Effector CD8-positive, alpha-beta T cell (primary cell): ENCODE results near the gene TNNI2.

Source experiments
- DNase-seq: peaks from one replicate; lab custom pipeline; 2025; lab: John Stamatoyannopoulos, UW

Gene TNNI2

DNA sequence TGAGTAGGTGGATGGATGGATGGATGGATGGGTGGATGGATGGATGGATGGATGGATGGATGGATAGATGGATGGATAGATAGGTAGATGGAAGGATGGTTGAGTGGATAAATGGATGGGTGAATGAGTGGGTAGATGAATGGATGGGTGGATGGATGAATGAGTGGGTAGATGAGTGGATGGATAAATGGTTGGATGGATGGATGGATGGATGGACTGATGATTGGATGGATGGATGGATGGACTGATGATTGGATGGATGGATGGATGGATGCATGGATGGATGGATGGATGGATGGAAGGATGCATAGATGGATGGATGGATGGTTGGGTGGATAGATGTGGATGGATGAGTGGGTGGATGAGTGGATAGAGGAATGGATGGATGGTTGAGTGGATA is 17.2 kb upstream of the TNNI2 start:
- no peak for DNase-seq

DNA sequence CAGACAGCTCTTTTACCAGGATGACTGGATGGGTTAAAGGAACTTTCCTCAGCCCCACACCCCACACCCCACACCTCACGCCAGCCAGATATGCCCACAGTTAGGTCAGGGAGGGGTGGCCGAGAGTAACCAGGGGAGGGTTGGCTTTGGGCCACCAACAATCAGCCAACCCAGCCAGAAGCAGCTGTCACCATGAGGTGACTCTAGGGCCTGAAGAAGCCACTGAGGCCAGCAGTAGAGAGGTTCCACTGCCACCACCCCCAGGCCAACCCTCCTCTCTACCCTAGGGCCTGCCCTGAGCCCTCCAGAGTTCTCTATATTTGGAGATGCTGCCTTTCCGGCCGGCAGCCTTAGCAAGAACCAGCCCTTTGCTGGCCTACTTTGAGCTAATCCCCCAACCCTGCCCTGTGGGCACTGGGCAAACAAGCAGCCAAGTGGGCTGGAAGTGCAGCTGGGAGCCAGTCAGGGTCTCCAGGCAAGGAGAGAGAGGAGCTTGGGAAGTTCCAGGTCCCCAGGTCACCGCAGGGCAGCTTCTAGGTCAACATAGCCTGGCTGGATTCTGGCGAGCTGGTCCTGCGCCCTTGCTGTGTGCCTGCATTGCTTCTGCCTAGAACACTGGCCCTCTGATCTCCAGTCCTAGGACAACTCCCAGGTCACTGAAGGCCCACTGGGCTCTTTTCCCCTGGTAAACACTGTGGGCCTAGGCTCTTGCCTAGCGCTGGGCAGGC is 16.0 kb upstream of the TNNI2 start:
- no peak for DNase-seq

DNA sequence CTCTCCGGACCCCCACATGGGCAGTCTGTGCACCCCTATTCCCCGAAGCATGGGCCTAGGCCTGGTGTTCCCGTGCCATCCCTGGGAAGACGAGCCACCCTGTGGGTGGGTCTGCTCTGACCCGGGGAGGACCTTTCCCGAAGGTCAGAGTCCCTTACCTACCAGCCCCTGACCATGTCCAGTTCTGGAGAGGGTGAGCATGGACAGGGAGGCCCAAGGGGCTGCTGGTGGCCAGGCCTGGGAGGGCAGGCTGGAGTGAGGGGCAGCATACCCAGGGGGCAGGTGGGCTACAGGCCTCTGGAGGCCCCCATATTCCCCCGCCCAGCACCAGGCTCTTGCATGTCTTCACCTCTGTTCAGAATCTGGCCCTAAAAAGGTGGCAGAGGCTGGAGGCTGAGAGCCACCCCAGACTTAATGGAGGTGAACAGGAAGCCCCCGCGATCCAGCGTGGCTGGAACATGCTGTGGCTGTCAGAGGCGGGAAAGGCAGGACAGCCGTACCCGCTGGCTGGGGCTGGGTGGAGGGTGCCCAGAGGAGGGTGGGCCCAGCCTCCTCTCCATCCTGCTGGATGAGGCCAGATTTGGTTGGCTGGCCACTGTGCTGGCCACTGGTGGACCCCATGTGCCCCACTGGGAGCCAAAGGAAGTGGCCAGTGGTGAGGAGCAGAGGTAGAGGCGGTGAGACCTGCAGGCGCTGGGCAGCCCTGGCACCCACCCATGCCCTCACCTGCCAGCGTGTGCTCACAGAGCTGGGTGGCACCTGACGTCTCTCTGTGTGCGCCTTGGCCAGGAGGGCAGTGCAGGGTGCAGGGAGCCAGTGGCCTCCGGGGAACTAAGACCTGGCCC is 15.2 kb upstream of the TNNI2 start:
- DNase-seq: no peak

DNA sequence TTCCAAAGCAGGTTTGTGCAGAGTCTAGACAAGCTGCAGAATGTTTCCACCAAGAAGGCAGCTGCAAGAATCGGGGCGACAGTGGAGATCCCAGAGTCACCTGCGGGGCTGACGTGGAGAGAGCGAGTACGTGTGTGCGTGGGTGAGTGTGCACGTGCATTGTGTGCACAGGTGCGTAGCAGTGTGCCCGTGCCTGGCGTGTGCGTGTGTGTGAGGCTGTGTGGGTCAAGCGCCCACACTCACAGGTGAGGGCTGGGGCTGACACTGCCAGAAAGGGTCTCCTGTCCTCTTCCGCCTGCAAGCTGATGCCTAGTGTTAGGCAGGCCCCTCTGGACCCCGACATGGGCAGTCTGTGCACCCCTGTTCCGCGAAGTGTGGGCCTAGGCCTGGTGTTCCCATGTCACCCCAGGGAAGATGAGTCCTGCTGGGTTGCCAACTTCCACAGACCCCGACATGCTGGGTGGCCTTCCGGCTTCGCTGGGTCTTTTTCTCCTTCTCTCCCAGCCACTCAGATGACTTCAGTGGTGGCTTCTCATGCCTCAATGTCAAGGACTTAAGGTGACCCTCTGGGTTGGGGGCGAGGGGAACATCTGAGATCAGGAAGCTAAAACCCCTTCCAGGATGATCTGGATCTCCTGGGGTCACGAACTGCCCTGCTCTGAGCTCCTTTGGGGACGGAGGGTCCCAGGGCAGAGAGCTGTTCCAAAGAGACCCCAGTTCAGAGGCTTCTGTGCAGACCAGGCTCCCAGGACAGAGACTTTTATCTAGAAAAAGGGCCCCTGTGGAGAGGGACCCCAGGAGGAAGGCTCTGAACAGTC is 14.4 kb upstream of the TNNI2 start:
- no peak for DNase-seq

DNA sequence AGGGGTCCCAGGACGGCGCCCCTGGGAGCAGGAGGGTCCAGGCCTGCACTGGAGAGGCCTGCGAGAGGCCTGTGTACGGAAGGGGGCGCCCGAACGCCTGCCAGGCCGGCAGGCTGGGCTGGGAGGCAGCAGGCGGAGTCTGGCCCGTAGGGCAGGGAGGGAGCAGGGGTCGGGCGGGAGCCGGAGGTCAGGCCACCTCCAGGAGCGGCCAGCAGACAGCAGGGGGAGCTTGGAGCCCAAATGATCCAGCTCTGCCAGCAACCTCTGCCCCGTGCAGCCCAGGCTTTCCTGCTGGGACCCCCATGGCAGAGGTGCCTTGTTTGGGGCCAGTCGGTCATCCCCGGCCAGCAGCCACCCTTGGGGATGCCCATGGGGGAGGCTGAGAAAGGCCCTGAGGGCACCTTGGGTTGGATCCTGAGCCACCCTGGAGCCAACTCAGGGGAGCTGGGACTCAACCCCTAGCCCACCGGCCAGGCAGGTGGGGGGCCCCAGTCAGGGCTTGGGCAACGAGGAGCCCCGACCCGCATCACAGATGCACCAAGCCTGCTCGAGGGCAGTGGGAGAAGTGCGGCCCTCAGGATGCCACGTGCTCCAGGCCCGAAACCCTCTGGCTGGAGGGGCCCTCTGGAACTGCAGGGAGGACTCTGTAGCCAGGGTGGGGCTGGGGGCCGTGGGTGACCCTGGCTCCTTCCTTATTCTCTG is 13.6 kb upstream of the TNNI2 start:
- no peak for DNase-seq

DNA sequence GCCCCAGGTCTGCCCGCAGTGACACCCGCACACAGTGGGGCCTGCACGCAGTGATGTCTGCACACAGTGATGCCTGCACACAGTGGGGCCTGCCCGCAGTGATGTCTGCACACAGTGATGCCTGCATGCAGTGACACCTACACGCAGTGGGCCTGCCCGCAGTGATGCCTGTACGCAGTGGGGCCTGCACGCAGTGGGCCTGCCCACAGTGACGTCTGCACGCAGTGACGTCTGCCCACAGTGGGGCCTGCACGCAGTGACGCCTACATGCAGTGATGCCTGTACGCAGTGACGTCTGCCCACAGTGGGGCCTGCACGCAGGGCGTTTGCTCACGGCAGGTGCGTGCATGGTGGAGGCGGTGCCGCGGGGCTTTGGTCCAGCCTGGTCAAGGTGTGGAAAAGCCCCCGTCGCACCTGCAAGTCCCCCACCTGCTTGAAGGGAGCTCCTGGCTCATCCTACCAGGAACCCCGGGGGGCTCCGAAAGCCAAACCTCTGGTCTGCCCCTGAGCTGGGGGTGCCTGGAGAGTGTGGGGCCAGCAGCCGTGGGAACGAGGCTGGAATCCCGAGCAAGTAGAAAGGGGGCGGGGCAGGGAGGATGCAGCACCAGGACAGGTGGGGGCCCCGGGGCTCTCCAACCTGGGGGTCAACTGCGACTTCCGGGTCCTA is 12.9 kb upstream of the TNNI2 start:
- no peak for DNase-seq

DNA sequence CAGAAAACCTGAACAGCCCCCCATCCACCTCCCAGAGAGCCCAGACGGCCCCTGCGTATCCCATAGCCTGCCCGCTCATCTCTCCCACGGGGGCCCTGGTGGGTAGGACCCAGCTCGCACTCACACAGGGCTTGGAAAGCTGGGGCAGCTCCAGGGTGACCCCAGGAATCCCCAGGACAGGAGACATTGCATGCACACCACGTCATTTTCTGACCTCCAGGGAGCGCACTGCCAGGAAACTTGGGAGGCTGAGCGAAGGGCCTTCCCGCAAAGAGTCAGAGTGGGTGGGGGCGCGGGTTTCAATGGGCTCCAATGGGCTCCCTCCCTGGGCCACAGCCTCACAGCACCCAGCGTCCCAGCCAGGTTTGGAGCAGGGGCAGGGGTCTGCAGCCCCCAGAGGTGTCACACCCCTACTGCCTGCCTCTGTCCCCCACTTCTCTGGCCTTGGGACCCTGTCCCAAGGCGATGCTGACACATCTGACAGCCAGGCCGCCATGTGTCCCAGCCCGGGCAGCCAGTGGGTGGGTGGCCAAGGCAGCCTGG is 12.2 kb upstream of the TNNI2 start:
- DNase-seq: no peak

DNA sequence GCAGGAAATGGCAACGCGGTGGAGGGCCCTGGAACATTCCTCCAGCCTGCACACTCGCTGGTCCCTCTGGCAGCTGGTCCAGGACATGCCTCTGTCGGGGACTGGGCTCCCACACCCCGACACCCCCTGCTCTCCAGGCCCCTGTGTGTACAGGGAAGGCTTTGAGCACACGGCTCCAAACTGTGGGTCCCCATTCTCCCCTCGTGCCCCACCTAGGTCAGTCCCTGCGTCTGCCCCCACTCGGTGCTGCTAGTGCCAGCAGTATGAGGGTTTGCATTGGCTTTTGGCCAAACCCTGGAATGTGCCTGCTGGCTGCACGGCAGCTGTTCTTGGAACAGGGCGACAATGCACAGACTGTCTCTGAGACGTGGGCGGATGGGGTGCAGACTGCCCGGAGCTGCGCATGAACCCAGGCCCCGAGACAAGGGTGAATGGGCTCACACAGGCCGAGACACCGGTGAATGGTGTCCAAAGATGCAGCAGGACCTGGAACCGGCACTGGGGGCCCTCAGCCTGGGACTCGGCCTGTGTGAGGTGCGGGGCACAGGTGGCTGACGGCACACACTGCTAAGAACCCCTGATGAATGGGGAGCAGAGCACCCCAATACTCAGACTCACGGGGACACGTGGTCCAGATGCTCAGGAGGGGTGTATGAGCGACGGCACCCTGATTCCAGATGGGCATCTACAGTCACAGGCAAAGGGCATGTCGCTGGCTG is 11.5 kb upstream of the TNNI2 start:
- DNase-seq: no peak

DNA sequence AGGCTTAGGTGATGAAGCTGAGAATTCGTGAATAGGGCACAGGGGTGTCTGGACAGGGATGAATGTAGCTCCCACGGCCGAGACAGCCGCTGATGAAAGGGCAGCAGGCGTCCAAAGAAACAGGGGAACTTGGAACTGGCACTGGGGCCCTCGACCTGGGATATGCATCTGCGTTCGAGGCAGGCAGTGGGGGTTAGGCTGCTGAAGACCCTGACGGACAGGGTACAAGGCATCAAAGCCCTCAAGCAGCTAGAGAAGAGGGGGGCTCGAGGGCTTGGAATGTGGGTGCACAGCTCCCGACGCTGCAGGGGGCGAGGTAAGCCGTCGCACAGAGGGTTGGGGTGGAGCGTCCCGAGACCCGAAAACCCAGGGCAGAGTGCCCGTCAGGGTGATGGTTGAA is 10.8 kb upstream of the TNNI2 start:
- no peak for DNase-seq

DNA sequence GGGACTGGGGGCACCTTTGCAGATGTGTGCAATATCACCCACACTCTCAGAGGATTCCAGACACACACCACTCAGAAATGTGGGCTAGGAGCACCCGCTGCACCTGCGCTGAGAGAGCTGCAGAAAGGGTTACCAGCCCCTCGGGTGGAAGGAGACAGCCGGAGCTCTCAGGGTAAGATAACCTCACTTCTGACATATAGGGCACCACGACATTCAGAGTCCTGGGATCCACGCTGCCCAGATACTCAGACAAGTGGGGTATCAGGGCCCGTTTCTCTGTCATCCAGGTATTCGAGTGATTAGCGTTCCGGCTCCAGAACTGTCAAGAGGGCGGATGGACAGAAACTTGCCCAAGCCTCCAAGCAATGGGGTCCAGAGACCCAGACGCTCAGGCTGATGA is 10.2 kb upstream of the TNNI2 start:
- DNase-seq: no peak

DNA sequence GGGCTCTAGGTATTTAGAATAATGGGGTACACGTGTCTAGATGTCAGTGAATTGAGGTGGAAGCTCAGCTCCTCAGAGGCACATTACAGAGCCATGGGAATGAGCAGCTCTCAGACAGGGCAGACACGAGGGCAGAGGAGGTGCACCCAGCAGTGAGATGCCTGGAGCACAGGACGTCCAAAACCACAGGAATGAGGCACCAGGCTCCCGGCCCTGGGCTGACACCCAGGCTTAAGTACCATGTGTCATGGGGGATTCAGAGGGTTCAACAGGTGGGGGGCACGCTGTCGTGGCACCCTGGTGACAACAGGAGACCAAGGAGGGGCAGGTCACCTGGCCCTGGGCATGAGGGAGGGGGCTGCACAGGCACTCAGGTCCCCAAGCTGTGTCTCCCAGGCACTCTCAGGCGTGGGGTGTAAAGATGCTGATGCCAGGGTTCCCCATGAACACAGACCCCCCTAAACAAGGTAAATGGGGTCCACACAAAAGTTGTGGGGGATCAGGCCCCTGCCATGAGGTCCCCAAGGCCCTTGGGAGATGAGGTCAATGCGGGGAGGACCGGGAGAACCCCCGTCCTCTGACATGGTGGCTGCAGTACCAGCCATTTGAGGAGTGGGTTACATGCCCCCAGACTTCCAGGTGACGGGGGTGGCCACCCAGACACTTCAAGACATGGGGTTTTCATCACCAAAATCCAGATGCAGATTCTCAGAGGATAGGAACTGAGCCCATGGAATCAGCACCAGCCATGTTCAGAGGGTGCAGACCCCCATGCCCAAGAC is 9.6 kb upstream of the TNNI2 start:
- DNase-seq: no peak

DNA sequence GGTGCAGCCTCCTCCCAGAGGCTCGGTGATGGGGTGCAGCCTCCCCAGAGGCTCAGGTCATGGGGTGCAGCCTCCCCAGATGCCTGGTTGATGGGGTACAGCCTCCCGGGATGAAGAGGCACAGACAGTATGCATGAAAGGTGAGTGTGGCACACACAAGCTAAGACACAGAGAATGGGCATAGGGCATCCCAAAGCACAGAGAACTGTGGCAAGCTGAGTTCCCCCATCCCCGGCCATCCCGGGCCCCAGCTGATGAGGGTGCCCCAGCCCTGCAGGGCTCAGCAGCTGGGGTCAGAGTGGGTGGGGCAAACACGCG is 8.8 kb upstream of the TNNI2 start:
- no peak for DNase-seq

DNA sequence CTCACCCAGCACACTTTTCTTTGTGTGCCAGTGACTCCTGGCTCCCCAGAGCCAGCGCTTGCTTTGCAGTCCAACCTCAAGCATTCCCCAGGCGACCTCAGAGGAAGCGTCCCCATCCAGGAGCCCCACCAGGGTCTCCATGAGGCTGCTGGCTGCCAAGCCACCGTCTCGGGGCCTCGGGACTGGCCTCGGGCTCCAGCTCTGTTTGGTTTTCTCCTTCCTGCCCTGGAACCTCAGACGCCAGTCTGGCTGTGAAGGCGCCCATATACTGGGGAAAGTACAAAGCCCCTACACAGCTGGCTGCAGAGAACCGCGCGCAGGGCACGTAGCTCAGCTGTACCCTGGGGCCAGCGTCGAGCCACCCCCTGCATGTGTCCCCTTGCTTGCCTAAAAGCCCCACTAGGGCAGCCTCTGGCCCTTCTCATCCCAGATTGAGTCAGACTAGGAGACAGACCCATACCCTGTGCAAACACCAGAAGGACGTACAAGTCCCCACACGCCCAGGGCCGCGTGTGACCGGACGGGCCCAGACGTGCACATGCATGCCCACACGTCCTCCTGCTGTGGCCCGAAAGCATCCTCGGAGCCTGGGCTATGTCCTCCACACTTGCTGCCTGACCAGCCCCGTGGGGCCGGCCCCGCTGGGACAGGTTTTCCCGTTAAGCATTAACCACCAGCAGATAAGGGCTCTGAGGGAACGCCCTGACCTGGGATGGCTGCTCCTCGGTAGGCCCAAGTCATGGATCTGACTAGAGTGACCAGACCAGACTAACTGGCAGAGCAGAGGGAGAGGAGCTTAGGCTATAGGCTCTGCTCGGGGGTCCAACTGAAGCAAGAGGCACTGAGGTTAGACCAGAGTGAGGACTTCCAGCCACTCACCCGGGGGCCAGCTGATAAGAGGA is 8.2 kb upstream of the TNNI2 start:
- DNase-seq: no peak

DNA sequence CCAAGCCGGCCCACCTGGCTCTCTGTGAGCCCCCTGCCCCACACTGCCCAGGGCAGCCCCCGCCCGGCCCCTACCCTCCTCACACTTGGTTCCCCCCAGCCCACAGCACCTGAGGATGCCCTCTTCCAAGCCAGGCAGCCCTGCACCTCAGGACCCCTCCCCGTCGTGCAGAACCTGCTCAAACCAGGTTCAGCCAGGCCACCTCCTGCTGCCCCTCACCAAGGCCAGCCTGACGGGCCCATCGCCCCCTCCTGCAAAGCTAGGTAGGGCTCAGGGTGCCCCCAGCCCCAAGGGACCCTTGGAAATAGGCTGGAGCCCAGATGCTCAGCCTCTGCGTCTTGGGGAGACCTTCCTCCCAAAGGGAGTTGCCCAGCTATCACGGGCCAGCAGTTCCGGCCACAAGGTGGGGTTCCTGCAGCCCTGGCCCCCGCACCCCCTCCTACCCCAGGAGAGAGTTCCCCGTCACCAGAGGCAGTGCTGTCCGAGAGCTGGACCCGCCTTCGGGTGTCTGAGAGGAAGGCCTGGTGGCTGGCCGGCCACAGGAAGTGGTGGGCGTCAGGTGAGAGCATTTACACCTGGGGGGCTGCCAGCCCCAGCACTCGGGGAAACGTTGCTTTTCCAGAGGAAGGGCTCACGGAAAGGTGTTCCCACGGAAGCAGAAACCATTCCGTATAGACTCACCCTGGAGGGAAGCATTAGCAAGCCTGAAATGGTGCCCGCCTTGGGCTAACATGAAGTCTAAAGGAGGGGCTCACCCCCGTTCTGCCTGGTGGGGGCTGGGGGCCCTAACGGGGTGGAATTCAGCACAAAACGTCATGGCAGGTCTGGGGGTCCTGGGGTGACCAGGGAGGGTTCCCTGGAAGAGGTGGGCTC is 7.2 kb upstream of the TNNI2 start:
- DNase-seq: no peak

DNA sequence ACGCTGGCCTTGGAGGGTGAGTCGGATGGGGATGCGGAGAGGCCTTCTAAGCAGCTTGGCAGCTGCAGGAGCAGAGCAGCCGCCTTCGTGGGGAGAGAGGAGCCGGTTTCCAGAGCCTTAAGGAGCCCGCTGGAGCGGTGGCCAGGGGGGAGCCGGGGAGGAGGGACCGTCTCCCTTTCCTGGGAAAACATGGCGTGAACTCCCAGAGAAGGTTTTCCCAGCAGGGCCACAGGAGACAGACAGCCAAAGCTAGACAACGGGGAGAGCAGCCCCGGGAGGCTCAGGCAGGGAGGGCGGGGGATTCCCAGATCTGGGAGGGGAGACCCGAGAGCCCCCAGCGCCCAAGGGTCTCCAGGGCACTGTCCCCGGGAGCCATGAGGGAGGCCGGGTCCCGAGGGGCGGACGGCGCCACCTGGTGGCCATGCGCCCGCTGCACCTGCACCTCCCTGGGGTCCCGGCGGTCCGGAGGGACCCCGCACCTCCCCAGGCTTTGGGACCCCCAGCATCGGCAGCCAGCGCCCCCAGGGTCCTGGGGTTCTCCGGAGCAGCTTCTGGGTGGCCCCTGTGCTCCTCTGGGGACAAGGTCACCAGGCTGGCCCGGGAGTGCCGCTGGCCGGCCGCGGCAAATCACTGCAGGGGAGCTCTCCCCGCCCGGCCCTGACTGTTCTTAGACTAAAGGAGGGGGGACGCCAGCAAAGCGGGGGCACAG is 6.4 kb upstream of the TNNI2 start:
- DNase-seq: peak; percentile 58

DNA sequence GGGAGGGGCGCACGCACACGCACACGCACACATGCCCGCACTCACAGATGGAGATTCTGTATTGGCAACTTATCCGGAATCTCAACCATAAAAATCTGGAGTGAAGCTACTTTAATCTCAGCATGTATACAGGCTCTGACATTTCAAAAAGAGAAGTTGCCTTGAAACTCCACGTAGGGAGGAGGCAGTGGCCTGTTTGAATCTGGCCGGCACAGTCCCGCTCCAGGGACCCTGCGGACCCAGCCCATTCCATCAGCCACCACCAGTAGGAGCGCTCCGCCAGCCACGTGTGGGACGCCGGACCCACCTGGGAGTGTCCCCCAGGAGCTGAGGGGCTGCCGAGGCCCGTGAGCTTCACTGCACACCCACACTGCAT is 5.9 kb upstream of the TNNI2 start:
- no peak for DNase-seq

DNA sequence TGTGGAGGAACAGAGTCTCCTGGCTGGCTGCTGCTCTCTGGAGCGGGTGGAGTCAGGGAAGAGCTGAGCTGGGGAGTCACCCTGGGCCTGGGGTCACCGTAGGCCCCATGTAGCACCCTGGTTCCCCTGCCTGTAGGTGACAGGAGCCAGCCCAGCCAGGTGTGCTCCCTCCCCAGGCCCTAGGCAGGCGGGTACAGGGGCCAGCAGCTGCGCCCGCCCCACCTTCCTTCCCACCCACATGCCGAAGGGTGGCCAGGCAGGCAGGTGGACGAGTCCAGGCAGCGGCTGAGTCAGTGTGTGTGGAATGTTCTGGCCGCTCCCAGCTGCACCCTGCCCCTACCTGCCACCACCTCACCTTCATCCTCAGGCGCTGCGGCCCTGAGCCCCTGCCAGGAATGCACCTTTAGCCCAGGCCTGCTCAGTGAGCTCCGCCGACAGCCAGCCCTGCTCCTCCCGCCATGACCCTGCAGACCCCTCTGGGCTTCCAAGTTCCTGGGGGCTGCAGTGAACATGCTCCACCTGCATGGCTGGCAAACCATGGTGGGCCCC is 4.6 kb upstream of the TNNI2 start:
- DNase-seq: no peak
